ENCODE measurements around the gene CATSPERZ. TPM values are rescaled to one million over a fixed set of nuclear protein-coding genes. Genes with fewer than 3 reads are reported as not detected.
A peak's percentile ranks its signal among the peaks of the same experiment; 100 is the strongest.

Gene CATSPERZ
- total and polyA plus RNA-seq, 2 of the 13 experiments (the other 11 are each of a cell fraction or from before 2014, with no cell fraction given) = 0.22 to 0.48 TPM

- H3K27me3 ChIP-seq (ENCODE audit: control insufficient read depth in 1 of 2, insufficient read depth in 2 of 2, low read length in 2 of 2) = peaks cover 13 to 32% of the 10 kb centered on the region in 2 experiments
- intact Hi-C loops (cut with micrococcal nuclease; ENCODE audit: unreplicated experiment) = no loop called here
- FAIRE-seq = no peak
These were observed 11.8 kb upstream of the CATSPERZ start for GRCh38 chr11:64288353-64288750.

More at GRCh38 chr11:64288353-64288750, 11.8 kb upstream of the CATSPERZ start:
- ATAC-seq = no peak
- Histone ChIP-seq H4K20me1 (ENCODE audit: insufficient read depth, low read length) (no peaks in the 10 kb centered on the region), H2AFZ (ENCODE audit: low read length) (no peak overlapping the region), H3K4me1 (ENCODE audit: insufficient read depth, low read length) (peaks cover 28% of the 10 kb centered on the region; the same call in 1 of the 2 replicates), H3K79me2 (ENCODE audit: insufficient read depth, low read length) (no peaks in the 10 kb centered on the region), H3K27ac (ENCODE audit: extremely low read length, insufficient read depth, low read length) (no peak overlapping the region), H3K4me2 (ENCODE audit: low read depth, low read length) (no peak overlapping the region), H3K36me3 (replicated peaks in 1 of 2; ENCODE audit: control insufficient read depth in 1 of 2, insufficient read depth in 2 of 2, low read length in 2 of 2) (no peaks in the 10 kb centered on the region), H3K4me3 (replicated peaks in 1 of 3; ENCODE audit: insufficient read depth in 1 of 3, low read depth in 2 of 3, low read length in 3 of 3) (no peak overlapping the region), H3K9ac (ENCODE audit: insufficient read depth, low read depth, low read length) (no peak overlapping the region), H3K9me3 (ENCODE audit: low read length) (no peaks in the 10 kb centered on the region)
- in situ Hi-C loops (cut with HindIII; ENCODE audit: extremely low pct_ligation_motif_present, low pct_unique_long_range_greater_than_20kb) = no loop called here
- no peak for DNase-seq (ENCODE audit: low spot score)
- TF ChIP-seq ZBED4 (CRISPR knock-in tag; IDR thresholded peaks at IDR 0.05; ENCODE audit: borderline replicate concordance) = no peak
- 0 out of 2 replicates have a peak, but pooled peaks have one; percentile 33 for TF ChIP-seq NAIF1 (CRISPR knock-in tag; IDR thresholded peaks at IDR 0.05; ENCODE audit: borderline replicate concordance)
- 0 out of 2 replicates have a peak, but pooled peaks have one; percentile 2 for TF ChIP-seq HNRNPL (IDR thresholded peaks at IDR 0.05; ENCODE audit: low read depth, low read length)
- peak; percentile 4 for TF ChIP-seq HNRNPLL (IDR thresholded peaks at IDR 0.05; ENCODE audit: low read depth, low read length, poor library complexity, severe bottlenecking)
- ChIA-PET CTCF (ENCODE audit: low intra/inter-chr PET ratio, low total read pairs) (no interaction called here), POLR2A (no interaction called here)
- BruUV-seq (replicated peaks) = no TSS peak
- WGBS (ENCODE audit: low lambda C conversion rate) = 93% methylated on average over 3 of the region's 9 CpGs

Measured in HepG2 (cell line).